ENCODE results near the gene DPEP1.

DNA sequence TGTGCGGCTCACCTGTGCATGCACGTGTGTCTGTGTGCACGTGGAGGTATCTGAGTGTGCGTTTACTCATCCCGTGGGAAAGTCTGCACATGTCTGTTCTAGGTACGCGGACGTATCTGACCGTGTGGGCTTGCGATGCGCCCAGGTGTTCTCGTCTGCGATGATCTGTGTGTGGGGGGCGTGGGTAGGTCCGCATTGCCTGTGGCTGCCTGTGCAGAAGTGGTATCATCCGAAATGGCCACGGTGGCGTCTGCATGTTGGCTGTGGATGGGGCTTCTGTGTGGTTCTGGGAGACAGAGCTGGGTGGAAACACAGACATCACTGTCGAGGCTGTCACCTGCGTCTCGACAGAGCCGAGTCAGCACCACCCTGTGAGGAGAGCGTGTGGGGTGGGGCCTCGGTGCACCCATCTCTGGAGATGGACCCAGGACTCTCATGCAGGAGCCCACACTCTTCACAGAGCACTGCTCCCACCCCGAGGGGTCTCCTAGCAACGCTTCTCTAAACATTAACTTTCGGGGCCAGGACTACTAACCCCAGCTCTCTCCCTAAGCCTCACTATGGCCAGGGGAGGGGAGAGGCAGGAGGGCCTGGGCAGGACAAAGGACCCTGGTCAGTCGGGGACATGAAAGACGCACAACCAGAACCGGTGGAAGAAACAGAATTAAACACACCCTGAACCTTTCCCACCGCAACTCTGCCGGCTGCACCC is 8.4 kb downstream of the DPEP1 start:
- TF ChIP-seq, protein P1, sequence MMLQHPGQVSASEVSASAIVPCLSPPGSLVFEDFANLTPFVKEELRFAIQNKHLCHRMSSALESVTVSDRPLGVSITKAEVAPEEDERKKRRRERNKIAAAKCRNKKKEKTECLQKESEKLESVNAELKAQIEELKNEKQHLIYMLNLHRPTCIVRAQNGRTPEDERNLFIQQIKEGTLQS (IDR thresholded peaks at IDR 0.05) = no peak
- TF ChIP-seq, protein P2, sequence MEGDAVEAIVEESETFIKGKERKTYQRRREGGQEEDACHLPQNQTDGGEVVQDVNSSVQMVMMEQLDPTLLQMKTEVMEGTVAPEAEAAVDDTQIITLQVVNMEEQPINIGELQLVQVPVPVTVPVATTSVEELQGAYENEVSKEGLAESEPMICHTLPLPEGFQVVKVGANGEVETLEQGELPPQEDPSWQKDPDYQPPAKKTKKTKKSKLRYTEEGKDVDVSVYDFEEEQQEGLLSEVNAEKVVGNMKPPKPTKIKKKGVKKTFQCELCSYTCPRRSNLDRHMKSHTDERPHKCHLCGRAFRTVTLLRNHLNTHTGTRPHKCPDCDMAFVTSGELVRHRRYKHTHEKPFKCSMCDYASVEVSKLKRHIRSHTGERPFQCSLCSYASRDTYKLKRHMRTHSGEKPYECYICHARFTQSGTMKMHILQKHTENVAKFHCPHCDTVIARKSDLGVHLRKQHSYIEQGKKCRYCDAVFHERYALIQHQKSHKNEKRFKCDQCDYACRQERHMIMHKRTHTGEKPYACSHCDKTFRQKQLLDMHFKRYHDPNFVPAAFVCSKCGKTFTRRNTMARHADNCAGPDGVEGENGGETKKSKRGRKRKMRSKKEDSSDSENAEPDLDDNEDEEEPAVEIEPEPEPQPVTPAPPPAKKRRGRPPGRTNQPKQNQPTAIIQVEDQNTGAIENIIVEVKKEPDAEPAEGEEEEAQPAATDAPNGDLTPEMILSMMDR (IDR thresholded peaks at IDR 0.05; ENCODE audit: low read depth, low read length, missing input control) = no peak
- TF ChIP-seq TAF1 (conservative IDR thresholded peaks at IDR 0.05) (no peak), RAD21 (IDR thresholded peaks at IDR 0.05) (no peak), YY1 (IDR thresholded peaks at IDR 0.05) (no peak), SP1 (IDR thresholded peaks at IDR 0.05) (no peak), EGR1 (IDR thresholded peaks at IDR 0.05; ENCODE audit: low read depth in 2 of 2) (no peak), RXRA (IDR thresholded peaks at IDR 0.05) (no peak), GABPA (IDR thresholded peaks at IDR 0.05 in 1 of 2, conservative IDR thresholded peaks at IDR 0.05 in 1 of 2) (no peak), HNF4A (conservative IDR thresholded peaks at IDR 0.05) (no peak)
- TF ChIP-seq, protein P3, sequence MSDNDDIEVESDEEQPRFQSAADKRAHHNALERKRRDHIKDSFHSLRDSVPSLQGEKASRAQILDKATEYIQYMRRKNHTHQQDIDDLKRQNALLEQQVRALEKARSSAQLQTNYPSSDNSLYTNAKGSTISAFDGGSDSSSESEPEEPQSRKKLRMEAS (IDR thresholded peaks at IDR 0.05) = no peak
- TF ChIP-seq, protein P4, sequence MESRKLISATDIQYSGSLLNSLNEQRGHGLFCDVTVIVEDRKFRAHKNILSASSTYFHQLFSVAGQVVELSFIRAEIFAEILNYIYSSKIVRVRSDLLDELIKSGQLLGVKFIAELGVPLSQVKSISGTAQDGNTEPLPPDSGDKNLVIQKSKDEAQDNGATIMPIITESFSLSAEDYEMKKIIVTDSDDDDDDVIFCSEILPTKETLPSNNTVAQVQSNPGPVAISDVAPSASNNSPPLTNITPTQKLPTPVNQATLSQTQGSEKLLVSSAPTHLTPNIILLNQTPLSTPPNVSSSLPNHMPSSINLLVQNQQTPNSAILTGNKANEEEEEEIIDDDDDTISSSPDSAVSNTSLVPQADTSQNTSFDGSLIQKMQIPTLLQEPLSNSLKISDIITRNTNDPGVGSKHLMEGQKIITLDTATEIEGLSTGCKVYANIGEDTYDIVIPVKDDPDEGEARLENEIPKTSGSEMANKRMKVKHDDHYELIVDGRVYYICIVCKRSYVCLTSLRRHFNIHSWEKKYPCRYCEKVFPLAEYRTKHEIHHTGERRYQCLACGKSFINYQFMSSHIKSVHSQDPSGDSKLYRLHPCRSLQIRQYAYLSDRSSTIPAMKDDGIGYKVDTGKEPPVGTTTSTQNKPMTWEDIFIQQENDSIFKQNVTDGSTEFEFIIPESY (IDR thresholded peaks at IDR 0.05) = no peak
- TF ChIP-seq, protein P5, sequence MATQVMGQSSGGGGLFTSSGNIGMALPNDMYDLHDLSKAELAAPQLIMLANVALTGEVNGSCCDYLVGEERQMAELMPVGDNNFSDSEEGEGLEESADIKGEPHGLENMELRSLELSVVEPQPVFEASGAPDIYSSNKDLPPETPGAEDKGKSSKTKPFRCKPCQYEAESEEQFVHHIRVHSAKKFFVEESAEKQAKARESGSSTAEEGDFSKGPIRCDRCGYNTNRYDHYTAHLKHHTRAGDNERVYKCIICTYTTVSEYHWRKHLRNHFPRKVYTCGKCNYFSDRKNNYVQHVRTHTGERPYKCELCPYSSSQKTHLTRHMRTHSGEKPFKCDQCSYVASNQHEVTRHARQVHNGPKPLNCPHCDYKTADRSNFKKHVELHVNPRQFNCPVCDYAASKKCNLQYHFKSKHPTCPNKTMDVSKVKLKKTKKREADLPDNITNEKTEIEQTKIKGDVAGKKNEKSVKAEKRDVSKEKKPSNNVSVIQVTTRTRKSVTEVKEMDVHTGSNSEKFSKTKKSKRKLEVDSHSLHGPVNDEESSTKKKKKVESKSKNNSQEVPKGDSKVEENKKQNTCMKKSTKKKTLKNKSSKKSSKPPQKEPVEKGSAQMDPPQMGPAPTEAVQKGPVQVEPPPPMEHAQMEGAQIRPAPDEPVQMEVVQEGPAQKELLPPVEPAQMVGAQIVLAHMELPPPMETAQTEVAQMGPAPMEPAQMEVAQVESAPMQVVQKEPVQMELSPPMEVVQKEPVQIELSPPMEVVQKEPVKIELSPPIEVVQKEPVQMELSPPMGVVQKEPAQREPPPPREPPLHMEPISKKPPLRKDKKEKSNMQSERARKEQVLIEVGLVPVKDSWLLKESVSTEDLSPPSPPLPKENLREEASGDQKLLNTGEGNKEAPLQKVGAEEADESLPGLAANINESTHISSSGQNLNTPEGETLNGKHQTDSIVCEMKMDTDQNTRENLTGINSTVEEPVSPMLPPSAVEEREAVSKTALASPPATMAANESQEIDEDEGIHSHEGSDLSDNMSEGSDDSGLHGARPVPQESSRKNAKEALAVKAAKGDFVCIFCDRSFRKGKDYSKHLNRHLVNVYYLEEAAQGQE (IDR thresholded peaks at IDR 0.05) = no peak

Data from liver (tissue), 3 donors.